ENCODE measurements around the gene RNF20. TPM values are rescaled to one million over a fixed set of nuclear protein-coding genes. Genes with fewer than 3 reads are reported as not detected.

The RNF20 gene
- total and polyA plus RNA-seq, 7 experiments from 2014 or later: 30.5 to 67.8 (median 45.9) TPM

GRCh38 chr9:101601904-101602765 lies 68.5 kb downstream of the RNF20 start:
- ATAC-seq: peak; percentile 66
- Mint-ChIP-seq H3K4me3 (peak overlapping the region in 7 of 10 donors; percentile 26 to 78 (median 68)), H3K36me3 (no peaks in the 10 kb centered on the region), H3K27me3 (peaks cover 0 to 17% (median 4%) of the 10 kb centered on the region in 5 donors), H3K27ac (peak overlapping the region in 1 of 9 donors; percentile 80), H3K9me3 (no peaks in the 10 kb centered on the region), H3K4me1 (peaks cover 0 to 6% (median 4%) of the 10 kb centered on the region in 7 donors)
- peak in 7 of 9 donors; percentile 11 to 45 (median 40) for DNase-seq
- POLR2A ChIA-PET: no interaction called here
- H3K4me1 ChIP-seq (ENCODE audit: control insufficient read depth in 2 of 2, insufficient read depth in 2 of 2, low read length in 2 of 2): no peaks in the 10 kb centered on the region
- intact Hi-C loops (cut with micrococcal nuclease): loop anchor here (1.0 to 2.0 kb wide), 3 partner anchors 31 to 127 kb away; no protein-coding TSS in a partner anchor
- CTCF ChIA-PET: interaction anchor here (0.9 to 2.8 kb wide), 4 partner anchors 29 to 37 kb away, joined by 3 to 8 read pairs (median 6); no protein-coding TSS in a partner anchor
- no peaks in the 10 kb centered on the region for H3K9me3 ChIP-seq (ENCODE audit: control insufficient read depth in 2 of 3, low read length in 3 of 3)
- H3K27ac ChIP-seq (ENCODE audit: low read depth, low read length): no peak overlapping the region
- H3K27me3 ChIP-seq (ENCODE audit: control insufficient read depth in 2 of 2, insufficient read depth in 2 of 2, low read length in 2 of 2): no peaks in the 10 kb centered on the region
- no peak overlapping the region for H3K4me3 ChIP-seq (ENCODE audit: low read length)
- H3K36me3 ChIP-seq (ENCODE audit: control insufficient read depth in 2 of 3, insufficient read depth in 3 of 3, low read length in 3 of 3): no peaks in the 10 kb centered on the region

DNA sequence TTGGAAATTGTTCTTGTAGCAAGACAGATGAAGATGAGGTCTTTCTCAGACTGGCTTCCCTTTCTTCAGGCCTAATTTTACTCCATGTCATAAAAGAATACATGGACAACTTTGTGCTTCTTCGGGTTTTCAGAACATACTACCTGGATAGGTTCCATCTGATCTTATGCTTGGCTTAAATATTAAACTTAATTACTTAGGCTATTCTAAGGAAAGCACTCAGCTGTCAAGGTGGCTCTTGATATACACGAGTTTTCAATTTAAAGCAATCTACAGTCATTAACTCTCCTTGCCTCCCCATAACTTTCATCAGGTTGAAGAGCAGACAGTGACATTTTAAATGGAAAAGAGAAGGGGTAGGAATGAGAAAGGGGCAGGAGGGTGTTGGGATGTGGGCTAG lies 70.6 kb downstream of the RNF20 start:
- Histone ChIP-seq H3K27me3 (ENCODE audit: control insufficient read depth in 2 of 2, insufficient read depth in 2 of 2, low read length in 2 of 2) (no peaks in the 10 kb centered on the region), H3K27ac (ENCODE audit: low read depth, low read length) (no peak overlapping the region), H3K4me3 (ENCODE audit: low read length) (no peak overlapping the region), H3K36me3 (ENCODE audit: control insufficient read depth in 2 of 3, insufficient read depth in 3 of 3, low read length in 3 of 3) (no peaks in the 10 kb centered on the region), H3K9me3 (ENCODE audit: control insufficient read depth in 2 of 3, low read length in 3 of 3) (no peaks in the 10 kb centered on the region), H3K4me1 (ENCODE audit: control insufficient read depth in 2 of 2, insufficient read depth in 2 of 2, low read length in 2 of 2) (no peaks in the 10 kb centered on the region)
- DNase-seq (no peak), ATAC-seq (no peak)
- H3K9me3 Mint-ChIP-seq: no peaks in the 10 kb centered on the region
- CTCF ChIA-PET: interaction anchor here (1.2 kb wide), 1 partner anchor 124 kb away, joined by 5 read pairs; no protein-coding TSS in a partner anchor
- intact Hi-C loops (cut with micrococcal nuclease): no loop called here
- no peak overlapping the region for H3K27ac Mint-ChIP-seq
- H3K27me3 Mint-ChIP-seq: peaks cover 4 to 18% (median 7%) of the 10 kb centered on the region in 5 donors
- H3K4me3 Mint-ChIP-seq: no peak overlapping the region
- peaks cover 0 to 6% (median 4%) of the 10 kb centered on the region in 7 donors for H3K4me1 Mint-ChIP-seq
- POLR2A ChIA-PET: no interaction called here
- H3K36me3 Mint-ChIP-seq: no peaks in the 10 kb centered on the region

DNA sequence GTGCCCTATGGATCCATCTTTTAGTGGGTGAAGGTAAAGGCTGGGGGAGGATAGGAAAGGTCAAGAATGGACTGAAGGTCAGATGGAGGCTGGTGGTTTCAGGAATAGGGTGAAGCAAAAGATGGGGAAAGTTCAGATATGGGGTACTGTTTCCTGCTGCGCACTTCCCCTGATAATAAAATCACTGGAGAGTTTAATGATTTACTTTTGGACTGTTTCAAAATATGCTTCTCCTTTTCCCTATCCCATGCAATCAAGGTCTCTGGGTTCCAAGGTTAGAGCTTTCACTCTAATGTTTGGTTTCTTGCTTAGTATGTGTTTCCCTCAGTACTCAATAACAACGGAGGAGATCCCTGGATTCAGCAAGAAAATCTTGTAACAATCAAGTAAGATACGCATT lies 71.9 kb downstream of the RNF20 start:
- peaks cover 4 to 18% (median 7%) of the 10 kb centered on the region in 5 donors for H3K27me3 Mint-ChIP-seq
- peaks cover 0 to 6% (median 4%) of the 10 kb centered on the region in 7 donors for H3K4me1 Mint-ChIP-seq
- DNase-seq: no peak
- intact Hi-C loops (cut with micrococcal nuclease): no loop called here
- ATAC-seq: no peak
- no peaks in the 10 kb centered on the region for H3K9me3 Mint-ChIP-seq
- no peaks in the 10 kb centered on the region for H3K27me3 ChIP-seq (ENCODE audit: control insufficient read depth in 2 of 2, insufficient read depth in 2 of 2, low read length in 2 of 2)
- no peaks in the 10 kb centered on the region for H3K9me3 ChIP-seq (ENCODE audit: control insufficient read depth in 2 of 3, low read length in 3 of 3)
- CTCF ChIA-PET: no interaction called here
- no peaks in the 10 kb centered on the region for H3K4me1 ChIP-seq (ENCODE audit: control insufficient read depth in 2 of 2, insufficient read depth in 2 of 2, low read length in 2 of 2)
- H3K36me3 ChIP-seq (ENCODE audit: control insufficient read depth in 2 of 3, insufficient read depth in 3 of 3, low read length in 3 of 3): no peaks in the 10 kb centered on the region
- H3K36me3 Mint-ChIP-seq: no peaks in the 10 kb centered on the region
- H3K4me3 Mint-ChIP-seq: no peak overlapping the region
- H3K27ac ChIP-seq (ENCODE audit: low read depth, low read length): no peak overlapping the region
- POLR2A ChIA-PET: no interaction called here
- H3K4me3 ChIP-seq (ENCODE audit: low read length): no peak overlapping the region
- H3K27ac Mint-ChIP-seq: no peak overlapping the region

Other genes with a start within 250 kb of the RNF20 start
- under 1 TPM in 1 of 5 experiments, not detected in 4; 0.07 TPM for gene BAAT, start 148.8 kb upstream of the RNF20 start, total RNA-seq
- not detected for gene BAAT, start 148.8 kb upstream of the RNF20 start, polyA plus RNA-seq
- 10 to 100 TPM in 3 of 5 experiments, 1 to 10 TPM in 2; 6.5 to 23.8 (median 11.5) TPM for gene MRPL50, start 135.2 kb upstream of the RNF20 start, total RNA-seq
- 10 to 100 TPM; 14.9 to 20.3 TPM for gene MRPL50, start 135.2 kb upstream of the RNF20 start, polyA plus RNA-seq
- 10 to 100 TPM in 3 of 5 experiments, 1 to 10 TPM in 2; 8.5 to 25.0 (median 14.5) TPM for gene ZNF189, start 135.0 kb upstream of the RNF20 start, total RNA-seq
- gene ZNF189, start 135.0 kb upstream of the RNF20 start, polyA plus RNA-seq: 1 to 10 TPM; 3.1 to 3.5 TPM
- not detected for gene ALDOB, start 98.1 kb upstream of the RNF20 start, total RNA-seq
- not detected for gene ALDOB, start 98.1 kb upstream of the RNF20 start, polyA plus RNA-seq
- not detected for gene PPP3R2, start 61.1 kb downstream of the RNF20 start, total RNA-seq
- gene PPP3R2, start 61.1 kb downstream of the RNF20 start, polyA plus RNA-seq: not detected
- gene GRIN3A, start 204.8 kb downstream of the RNF20 start, total RNA-seq: under 1 TPM in 3 of 5 experiments, not detected in 2; 0.05 to 0.08 (median 0.08) TPM
- gene GRIN3A, start 204.8 kb downstream of the RNF20 start, polyA plus RNA-seq: under 1 TPM; 0.02 to 0.04 TPM

Measured in naive thymus-derived CD4-positive, alpha-beta T cell (primary cell).